Glomerular visceral epithelial cell (primary cell): ENCODE data around the gene LMNTD2.

Experiments used
- DNase-seq: peaks from one replicate; pipeline ENCODE4 v3.0.0-alpha.2; 2016; ENCODE audit errors: extremely low spot score

The LMNTD2 gene

DNA sequence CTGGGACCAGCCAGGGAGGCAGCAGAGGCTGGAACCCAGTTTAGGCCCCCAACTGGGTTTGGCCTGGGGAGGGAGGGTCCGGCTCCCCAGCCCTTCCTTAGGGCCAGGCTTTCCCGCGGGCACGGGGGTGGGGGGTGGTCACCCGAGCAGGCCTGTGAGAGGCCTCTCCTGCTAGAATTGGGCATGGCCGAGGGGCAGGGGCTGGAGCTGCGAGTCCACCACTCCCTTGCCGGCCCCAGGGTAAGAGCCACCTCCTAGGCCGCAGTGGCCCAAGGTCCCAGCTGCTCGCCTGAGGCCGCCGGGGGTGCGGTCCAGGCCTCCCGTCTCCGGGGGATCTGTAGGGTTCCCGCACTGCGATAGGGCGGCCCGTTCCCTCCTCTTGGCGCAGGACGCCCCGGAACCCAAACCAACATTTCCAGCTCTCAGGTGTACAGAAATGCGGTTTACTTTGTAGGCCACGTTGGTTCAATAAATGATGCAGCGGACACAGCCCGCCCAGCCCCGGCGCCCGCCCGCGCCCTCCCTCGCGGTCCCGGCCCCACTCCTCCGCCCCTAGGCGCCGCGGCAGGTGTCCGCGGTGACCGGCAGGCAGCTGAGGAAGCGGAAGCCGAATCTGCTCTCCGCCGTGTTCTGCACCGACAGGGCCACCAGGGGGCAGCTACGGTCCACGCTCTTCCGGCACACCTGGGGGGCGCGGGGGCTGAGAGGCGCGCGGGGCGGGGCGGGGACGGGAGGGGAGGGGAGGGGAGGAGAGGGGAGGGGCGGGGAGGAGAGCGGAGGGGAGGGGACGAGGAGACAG, 5.9 kb downstream of the LMNTD2 start:
- peak; percentile 82 for DNase-seq

DNA sequence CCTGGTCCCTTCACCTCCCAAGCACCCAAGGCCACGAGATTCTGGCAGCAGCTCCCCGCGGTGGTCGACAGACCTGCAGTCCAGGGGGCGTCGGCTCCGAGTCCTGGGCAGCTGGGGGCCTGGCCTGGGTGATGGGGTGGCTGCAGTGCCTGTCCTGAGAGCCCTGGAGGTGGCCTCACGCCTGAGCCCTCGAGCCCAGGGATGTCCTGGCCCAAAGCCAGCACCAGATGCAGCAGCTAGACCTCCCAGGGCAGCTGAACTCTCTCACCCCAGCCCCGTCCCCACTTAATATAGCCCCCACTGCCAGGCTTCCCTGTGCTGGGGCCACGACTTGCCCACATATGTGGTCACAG, 6.6 kb downstream of the LMNTD2 start:
- no peak for DNase-seq

DNA sequence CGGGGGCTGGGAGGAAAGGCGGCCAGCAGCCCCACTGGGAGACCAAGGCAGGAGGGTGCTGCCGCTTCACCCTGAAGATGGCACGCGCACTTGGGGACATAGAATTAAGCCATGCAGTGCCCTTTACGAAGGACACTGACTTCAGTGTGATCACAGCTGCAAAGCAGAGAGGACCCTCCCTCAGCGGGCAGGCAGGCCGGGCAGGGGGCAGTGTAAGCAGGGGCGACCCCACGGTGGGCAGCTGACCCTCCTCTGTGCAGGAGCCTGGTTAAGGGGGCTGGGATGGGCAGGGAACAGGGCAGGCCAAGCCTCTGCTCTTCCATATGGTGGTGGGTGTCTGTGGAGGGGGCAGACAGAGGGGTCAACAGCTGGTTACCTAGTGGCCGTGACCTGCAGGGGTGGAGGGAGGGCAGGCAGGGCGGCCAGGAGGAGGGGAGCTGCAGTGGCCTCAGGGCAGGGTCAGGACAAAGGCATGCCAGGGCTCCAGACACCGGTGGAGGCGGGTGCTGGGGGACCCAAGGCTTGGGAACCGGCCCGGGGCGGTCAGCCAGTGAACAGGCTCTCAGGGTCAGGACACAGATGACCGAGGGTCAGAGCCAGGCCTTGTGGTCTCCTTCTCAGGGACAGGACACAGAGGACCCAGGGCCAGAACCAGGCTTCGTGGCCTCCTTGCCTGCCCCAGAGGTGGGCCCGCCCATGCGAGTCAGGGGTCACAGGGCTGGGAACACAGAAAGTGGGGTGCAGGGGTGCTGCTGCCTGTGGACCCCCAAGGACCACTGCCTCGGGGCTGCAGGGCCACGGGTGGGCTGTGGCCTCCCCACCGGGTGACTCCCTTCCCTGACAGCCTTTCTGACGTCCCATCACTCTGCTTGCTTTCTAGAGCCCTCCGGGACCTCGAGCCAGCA, 7.2 kb downstream of the LMNTD2 start:
- no peak for DNase-seq

DNA sequence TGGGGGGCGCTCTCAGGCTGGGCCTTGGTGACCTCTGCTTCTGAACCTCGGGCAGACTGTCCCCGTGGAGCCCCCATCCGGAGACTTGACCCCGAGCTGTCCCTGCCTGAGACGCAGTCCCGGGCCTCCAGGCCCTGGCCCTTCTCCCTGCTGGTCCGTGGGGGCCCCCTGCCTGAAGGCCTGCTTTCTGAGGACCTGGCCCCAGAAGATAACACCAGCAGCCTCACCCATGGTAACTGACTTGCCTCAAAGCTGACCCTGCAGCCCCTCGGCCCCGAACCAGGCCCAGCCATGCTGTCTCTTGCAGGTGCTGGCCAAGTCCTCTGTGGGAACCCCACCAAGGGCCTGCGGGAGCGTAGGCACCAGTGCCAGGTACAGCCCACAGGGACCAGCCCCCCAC, 8.9 kb downstream of the LMNTD2 start:
- no peak for DNase-seq

DNA sequence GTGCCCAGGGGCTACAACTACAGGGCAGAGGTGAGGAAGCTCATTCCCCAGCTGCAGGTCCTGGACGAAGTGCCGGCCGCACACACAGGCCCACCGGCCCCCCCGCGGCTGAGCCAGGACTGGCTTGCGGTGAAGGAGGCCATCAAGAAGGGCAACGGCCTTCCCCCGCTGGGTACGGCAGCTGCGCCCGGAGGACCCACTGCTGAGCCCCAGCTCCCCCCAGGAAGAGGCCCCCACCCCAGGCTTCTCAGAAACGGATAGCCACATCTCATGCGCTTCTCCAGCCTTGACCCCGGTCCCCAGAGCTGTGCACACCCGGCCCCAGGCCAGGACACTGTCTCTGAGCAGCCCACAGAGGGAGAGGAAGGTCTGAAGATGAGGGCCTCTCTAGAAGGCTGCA, 9.4 kb downstream of the LMNTD2 start:
- DNase-seq: no peak

DNA sequence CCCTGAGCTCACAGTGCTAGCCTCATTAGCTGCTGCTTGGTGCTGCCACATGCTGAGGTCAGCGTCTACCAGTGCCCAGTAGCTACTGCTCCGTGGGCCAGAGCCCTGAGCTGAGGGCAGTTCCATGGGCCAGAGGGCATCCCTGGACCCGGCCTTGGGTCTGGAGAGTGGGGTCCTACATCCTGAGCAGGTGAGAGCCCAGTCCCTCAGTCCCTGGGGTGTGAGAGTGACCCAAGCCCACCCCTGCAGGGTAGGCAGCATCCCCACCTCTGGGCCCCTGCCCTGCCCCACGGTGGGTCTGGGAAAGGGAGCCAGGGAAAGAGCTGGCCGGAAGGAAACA, 9.8 kb downstream of the LMNTD2 start:
- no peak for DNase-seq

DNA sequence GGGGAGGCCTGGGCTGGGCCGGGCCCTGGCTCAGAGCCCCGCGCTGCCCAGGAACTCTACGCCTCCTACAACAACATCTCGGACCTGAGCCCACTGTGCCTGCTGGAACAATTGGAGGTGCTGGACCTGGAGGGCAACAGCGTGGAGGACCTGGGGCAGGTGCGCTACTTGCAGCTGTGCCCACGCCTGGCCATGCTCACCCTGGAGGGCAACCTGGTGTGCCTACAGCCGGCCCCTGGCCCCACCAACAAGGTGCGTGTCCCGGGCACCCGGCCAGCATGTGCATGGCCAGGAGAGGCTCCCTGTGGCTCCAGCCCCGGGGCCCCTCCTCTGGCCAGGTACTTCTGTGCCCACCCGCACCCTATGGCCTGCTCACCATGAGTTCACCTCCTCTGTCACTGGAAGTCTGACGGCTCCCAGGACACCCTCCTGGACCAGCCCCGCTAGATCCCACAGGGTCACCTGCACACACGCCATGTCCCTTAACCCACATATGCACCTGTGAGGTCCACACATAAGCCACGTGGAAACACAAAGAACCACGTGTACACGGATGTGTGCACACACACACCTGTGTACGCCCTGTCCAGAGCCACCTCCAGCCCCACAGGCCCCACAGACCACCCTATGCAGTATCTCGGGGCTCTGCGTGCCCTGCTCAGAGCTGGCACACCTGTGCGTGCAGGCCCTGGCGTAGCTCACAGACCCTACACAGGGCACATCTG, 10.4 kb downstream of the LMNTD2 start:
- no peak for DNase-seq

DNA sequence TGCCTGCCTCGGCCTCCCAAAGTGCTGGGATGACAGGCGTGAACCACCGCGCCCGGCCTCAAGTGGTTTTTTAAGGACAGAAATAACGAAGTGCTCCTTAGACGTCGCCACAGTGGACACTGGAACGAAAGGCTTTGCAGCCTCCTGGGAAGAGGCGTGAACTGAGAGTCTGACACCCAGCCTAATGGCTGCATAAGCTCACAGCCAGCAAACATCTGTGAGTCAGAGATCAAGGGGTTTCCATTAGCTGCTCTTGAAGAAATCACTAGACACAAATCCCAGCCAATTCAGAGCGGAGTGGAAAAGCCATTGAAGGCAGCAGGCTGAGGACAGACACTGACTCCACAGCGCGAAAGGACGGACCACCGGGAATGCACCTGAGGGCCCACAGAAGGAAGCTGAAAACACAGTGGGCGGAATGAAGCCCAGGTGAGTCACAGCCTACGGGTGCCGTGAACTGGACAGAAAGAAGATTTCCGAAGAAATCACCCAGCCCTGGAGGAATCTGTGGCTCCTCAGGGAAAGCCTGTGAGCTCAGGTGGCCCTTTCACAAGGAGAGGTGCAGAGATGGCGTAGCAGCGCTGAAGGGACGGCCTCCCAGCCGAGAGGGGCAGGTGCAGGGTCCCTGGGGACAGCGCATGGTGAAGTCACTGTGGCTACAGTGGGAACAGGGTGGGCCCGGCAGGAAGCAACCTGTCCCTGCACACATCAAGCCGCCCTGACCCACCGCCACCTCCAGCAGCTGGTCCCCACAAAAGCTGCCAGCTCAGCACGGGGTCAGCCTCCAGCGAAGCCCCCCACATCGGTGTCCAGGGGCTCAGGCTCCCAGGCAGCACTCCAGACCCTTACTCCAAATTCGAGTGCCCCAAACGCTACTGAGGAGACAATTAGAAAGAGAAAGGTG, 11.6 kb downstream of the LMNTD2 start:
- DNase-seq: no peak

DNA sequence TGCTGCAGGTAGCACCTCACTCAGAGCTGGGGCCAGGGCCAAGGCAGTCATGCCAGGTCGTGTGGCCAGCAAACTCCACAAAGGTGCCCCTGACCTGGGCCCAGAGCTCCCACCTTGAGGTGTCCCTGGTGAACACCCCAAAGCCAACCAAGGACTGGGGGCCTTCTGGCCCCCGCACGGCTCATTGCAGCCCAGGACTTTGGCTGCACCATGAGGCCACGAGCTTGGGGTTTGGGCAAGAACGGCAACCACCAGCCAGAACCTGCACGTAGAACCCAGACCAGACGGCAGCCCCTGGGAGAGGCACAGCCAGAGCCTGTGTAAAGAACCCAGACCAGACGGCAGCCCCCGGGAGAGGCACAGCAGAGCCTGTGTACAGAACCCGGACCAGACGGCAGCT, 15.4 kb downstream of the LMNTD2 start:
- DNase-seq: no peak

DNA sequence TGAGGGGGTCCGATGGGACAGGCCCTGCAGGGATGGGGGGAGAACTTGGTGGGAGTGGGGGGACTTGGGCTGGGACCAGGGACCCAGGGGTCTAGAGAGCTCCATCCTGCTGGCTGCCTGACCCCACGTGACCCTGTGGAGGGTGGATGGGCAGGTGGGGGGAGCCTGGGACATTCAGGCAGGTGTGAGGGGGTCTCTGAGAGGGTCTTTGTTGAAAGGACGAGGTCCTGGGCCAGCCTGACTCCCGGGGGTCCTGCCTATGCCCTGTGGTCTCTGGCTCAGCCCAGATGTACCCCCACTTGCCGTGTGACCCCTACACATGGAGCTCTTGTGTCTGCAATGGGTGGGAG, 15.7 kb downstream of the LMNTD2 start:
- DNase-seq: no peak

DNA sequence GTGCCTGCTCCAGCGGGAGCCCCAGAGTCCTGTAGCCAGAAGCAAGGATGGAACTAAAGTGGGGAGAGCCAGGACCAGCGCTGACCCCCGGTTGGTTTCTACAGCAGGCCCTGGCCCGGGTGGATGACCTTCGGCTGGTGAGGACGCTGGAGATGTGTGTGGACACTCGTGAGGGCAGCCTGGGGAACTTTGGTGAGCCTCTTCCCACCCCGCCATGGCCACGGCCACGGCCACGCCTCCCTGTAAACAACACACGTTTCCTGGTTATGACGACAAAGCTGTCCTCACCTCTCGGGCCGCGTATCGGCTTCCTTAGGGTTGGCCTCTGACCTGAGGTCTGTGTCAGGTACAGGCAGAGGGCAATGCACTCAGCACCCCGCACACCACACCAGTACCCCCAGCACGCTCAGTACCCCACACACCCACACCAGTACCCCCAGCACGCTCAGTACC, 19.1 kb downstream of the LMNTD2 start:
- no peak for DNase-seq

DNA sequence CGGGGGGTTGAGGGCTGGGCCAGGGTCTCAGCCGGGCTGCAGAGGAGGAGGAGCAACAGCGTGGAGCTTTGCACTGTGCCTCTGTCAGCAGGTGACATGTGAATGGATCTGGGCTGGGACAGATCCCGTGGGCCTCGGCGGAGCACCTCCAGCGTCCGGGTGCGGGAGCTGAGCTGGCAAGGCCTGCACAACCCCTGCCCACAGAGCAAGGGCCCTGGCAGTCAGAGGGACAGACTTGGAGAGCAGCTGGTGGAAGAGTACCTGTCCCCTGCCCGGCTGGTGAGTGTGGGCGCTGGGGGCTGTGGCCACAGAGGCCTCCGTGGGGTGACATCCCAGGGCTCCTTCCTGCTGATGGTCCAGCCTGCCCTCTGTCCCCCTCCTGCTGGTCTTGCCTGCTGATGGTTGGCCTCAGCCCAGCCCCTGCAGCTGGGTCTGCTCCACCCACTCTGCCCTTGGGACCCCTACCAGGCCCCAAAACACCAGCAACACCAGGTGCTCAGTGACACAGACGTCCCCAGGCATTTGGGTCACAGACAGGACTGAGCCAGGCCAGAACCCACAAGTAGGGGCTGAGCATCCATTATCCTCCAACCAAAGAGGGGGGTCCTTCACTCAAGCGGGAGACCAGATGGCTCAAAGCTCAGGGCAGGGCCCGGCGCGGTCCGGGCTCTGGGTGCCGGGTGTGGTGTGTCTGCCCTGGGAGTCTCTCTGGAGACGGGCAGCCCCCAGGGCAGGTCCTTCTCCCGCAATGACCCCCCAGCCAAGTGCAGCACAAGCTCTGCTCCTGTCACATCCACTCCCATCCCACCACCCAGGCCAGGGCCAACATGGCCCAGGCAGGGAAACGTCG, 19.7 kb downstream of the LMNTD2 start:
- no peak for DNase-seq

DNA sequence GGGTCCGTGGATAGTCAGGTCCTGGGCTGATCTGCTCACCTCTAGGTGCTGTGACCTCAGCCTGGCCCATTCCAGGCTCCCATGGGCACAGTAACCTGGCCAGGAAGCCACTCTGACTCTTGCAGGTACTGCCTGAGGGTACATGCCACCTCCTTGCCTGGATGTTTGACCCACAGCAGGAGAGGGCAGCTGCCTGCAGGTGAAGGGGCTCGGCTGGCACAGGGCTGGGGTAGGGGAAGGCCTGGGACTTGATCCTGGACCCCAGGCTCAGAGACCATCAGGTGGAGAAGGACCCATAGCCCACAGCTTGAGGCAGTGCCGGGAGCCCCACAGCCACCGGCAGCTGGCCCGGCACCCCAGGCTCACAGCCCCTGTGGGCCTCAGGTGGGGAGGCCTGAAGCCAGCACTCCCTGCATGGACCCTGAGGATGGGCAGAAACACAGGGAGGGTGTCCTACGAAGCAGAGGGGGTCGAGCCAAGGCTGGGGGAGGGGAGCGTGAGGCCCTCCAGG, 20.5 kb downstream of the LMNTD2 start:
- no peak for DNase-seq

DNA sequence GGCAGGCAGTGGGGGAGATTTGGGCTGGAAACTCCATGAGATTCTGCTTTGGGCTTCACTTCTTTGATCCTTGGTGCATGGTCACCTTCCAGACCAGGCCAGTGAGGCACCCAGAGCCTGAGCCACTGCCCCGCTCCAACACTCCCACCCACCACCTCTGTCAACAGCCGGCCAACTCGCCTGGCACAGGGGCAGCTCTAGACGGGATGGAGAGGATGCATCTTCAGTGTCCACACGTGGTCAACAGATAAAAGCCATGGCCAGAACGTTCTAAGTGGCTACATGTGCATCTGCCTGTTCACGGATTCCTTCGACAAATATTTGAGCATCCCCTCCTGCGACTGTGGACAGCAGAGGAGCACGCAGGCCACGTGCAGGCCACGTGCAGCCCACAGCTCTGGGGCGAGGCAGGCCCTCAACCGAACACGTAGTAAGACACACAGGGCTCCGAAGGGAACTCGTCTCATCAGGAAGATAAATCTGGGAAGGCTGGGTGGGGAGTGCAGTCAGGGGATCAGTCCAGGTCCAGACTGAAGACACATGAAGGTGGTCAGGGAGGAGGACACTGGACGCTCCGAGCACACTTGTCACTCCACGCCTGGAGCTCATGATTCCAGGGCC, 22.0 kb downstream of the LMNTD2 start:
- DNase-seq: no peak

DNA sequence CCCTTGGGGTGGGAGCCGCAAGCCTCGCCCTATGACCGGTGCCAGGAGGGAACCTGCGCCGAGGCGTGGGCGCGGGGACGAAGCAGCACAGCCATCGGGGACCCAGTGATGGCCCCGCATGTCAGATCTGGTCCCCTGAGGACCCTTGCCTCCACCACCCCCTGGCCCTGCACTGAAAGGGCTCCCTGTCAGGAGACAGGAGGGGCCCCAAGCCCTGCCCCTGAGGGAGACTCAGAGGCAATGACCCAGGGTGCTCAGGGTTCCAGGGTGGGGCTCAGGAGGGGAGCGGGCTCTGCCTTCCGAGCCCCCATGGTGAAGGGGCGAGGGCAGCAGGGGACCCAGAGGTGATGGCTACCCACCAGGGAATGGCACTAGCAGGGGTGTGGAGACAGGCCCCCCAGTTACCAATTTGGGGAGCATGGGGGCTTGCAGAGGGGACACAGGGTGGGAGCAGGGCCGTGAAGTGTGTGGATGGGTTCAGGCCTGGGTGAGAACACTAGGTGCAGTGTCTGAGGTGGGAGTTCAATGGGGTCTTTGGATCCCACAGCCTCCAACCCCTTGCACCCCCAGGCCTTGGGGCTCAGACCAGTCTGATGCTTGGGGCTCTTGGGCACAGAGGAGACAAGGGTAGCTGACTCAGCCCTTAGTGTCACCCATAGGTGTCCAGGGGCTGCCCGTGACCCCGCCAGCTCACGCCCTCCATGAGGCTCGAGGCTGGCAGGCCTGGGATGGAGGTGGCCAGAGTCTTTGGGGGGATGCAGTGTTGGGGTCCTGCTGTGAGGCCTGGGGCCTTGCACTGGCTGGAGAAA, 22.7 kb downstream of the LMNTD2 start:
- DNase-seq: no peak

DNA sequence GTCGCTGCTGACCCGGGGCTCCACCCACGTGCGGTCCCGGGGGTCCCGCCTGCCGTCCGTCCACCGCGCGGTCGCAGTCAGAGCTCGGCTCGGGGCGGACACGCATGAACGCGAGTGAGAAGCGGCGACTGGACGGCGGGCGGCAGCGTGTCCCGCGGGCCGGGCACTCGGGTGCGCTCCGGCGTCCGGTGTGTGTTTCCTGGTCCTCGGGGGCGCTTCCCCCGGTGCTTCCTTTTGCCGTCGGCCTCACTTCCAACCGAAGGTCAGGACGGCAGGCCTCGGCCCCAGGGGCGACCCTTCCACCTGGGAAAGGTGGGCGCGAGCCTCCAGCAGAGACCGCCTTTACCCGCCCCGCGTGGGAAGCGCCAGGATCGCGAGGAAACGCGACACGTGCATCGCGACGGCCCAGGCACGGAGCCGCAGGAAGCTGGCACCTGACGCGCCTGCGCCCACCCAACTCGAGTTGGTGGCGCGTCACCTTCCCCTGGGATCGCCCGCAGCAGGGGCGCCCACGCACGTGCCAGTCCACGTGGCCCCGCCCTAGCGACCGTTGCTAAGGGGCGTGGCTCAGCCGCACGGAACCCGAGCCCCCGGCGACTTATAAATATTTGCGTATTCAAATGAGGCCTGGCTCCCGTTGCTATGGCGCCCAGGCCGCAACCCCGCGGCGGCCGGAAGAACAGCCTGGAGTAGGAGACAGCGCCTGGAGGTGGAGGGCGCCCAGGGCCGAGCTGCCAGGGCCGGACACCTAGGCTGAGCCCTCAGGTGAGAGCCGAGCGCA, 23.5 kb downstream of the LMNTD2 start, which contains the start of gene LRRC56:
LRRC56 (plus strand) TSS at position 687 of the 781 bp plus-strand sequence. CDS start 3,158 bp downstream, outside the sequence.
- peak; percentile 55 for DNase-seq

DNA sequence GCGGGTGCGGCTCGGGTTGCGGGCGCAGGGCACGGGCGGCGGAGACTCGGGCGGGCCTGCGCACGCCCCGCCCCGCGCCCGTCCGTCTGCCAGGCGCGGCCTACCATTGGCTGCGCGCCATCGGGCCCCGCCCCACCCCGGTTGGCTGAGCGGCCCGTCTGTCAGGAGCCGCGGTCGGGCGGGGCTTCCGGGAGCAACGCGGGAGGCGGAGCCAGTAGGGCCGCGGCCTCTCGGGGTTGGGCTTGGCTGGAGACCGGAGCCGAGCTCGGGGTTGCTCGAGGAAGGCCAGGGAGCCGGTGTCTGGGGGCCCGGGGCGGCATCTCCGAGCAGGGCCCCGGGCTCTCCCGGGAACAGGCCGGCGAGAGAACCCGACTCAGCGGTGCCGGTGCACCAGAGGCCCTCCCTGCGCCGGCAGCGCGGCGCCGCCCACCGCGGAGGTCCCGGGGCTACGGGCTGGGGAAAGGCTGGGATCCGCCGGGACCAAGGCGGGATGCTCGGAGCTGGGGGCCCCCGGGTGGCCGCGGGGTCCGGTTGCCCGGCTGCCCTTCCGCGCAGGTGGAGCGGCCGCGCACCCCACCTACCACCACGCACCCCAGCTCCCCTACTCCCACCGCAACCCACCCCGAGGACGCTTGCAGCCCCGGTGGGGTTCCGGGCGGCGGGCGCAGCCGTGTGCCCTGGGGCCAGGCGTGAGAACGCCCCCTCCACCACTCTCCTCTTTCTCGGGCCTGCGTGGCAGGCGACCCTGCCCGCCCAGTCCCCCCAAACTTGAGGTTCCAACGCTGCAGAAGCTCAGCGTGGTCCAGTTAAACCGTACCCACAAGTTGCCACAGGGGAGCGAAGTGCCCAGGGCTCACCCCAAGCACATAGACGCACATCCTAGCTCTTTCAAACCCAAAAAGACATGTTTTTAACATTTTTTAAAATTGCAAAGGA, 24.8 kb downstream of the LMNTD2 start, which contains the start of gene HRAS:
HRAS (minus strand) TSS at position 58 of the 936 bp plus-strand sequence.
- DNase-seq: peak; percentile 95
